22Rv1 (cell line): ENCODE results near the gene ARHGAP18.

Source experiments
- CTCF ChIP-seq: fragments of 450-650 bp; IDR thresholded peaks from 2 replicates; pipeline ENCODE4 v1.5.1; 2017; ENCODE audit warnings: mild to moderate bottlenecking
- ZFX ChIP-seq: fragments of 450-650 bp; IDR thresholded peaks from 2 replicates; pipeline ENCODE4 v1.6.1; 2017; ENCODE audit warnings: antibody characterized with exemption, borderline replicate concordance

GRCh38 chr6:129655334-129655733 lies 54.6 kb downstream of the ARHGAP18 start:
- TF ChIP-seq CTCF (no peak), ZFX (no peak)
